HG03457 (cell line): ENCODE measurements around the gene HAVCR1.
"Not testable (repeated sequence)": the region's sequence is repeated elsewhere in the genome, so short reads cannot be mapped to it uniquely, and the experiment has no call there.

Experiments
- ATAC-seq: cut with Tn5 transposase; IDR thresholded peaks from one replicate; pipeline ENCODE4 v1.9.1; 2021; ENCODE audit warnings: moderate number of reproducible peaks; ENCODE audit not compliant: unreplicated experiment

Gene HAVCR1

GRCh38 chr5:157059093-157059539 is at the start of gene HAVCR1:
TSS of gene HAVCR1 (minus strand) at chr5:157059116. CDS start at chr5:157057943, 1,173 bp downstream.
- no peak for ATAC-seq

- no peak for ATAC-seq
Observed at GRCh38 chr5:157107508-157107907, 48.6 kb upstream of the HAVCR1 start.

- ATAC-seq: no peak
Observed at GRCh38 chr5:157106630-157107461, 47.9 kb upstream of the HAVCR1 start.

GRCh38 chr5:157100140-157100679 is 41.3 kb upstream of the HAVCR1 start:
- ATAC-seq: no peak

- ATAC-seq: no peak
Observed at GRCh38 chr5:157088342-157088990, 29.6 kb upstream of the HAVCR1 start.

- no peak for ATAC-seq
Observed at GRCh38 chr5:157086751-157087359, 27.9 kb upstream of the HAVCR1 start.

- ATAC-seq: no peak
Observed at GRCh38 chr5:157085930-157086329, 27.0 kb upstream of the HAVCR1 start.

- ATAC-seq: no peak
Observed at GRCh38 chr5:157080286-157080685, 21.4 kb upstream of the HAVCR1 start.

GRCh38 chr5:157076558-157076957 is 17.6 kb upstream of the HAVCR1 start:
- ATAC-seq: no peak

GRCh38 chr5:157072508-157072907 is 13.6 kb upstream of the HAVCR1 start:
- ATAC-seq: no peak

- no peak for ATAC-seq
Observed at GRCh38 chr5:157069949-157070348, 11.0 kb upstream of the HAVCR1 start.

GRCh38 chr5:157068785-157069184 is 9.9 kb upstream of the HAVCR1 start:
- no peak for ATAC-seq

GRCh38 chr5:157068339-157068738 is 9.4 kb upstream of the HAVCR1 start:
- no peak for ATAC-seq

GRCh38 chr5:157067005-157067404 is 8.1 kb upstream of the HAVCR1 start:
- ATAC-seq: no peak

GRCh38 chr5:157066080-157066479 is 7.2 kb upstream of the HAVCR1 start:
- no peak for ATAC-seq

- ATAC-seq: no peak
Observed at GRCh38 chr5:157063776-157064430, 5.0 kb upstream of the HAVCR1 start.

- no peak for ATAC-seq
Observed at GRCh38 chr5:157059891-157060290, 975 bp upstream of the HAVCR1 start.

GRCh38 chr5:157057459-157058370 is 1.2 kb downstream of the HAVCR1 start:
- ATAC-seq: no peak

- ATAC-seq: not testable (repeated sequence)
Observed at GRCh38 chr5:157056848-157057247, 2.1 kb downstream of the HAVCR1 start.
